Measurements from ENCODE around the gene CHCHD6.

DNA sequence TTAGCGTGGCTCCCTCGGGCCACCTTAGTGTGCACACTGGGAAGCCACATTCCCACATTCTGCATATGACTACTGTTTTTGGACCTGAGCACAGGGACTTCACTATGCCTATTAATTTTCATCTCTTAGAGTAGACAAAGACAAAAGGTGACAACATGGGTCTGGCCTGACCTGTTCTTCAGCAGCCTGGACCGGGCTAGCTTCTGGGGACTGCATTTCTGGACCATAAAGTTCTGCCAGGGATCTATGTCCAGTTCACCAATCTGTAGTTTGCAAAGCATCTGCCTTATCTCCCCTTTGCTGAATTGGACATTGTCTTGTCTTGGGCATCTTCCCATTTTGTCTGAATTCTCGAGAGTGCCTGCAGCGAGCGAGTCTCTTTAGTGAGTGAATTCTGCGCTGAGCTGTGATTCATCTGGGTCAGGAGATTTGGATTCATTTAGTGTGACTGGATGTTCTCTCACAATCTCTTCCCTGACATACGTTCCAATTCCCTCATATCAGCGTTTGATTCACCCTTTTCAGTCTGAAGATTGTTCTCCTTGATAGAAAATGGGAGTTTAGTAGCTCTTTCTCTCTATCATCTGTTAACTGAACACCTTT lies 166.7 kb downstream of the CHCHD6 start:
- TF ChIP-seq, protein P1, sequence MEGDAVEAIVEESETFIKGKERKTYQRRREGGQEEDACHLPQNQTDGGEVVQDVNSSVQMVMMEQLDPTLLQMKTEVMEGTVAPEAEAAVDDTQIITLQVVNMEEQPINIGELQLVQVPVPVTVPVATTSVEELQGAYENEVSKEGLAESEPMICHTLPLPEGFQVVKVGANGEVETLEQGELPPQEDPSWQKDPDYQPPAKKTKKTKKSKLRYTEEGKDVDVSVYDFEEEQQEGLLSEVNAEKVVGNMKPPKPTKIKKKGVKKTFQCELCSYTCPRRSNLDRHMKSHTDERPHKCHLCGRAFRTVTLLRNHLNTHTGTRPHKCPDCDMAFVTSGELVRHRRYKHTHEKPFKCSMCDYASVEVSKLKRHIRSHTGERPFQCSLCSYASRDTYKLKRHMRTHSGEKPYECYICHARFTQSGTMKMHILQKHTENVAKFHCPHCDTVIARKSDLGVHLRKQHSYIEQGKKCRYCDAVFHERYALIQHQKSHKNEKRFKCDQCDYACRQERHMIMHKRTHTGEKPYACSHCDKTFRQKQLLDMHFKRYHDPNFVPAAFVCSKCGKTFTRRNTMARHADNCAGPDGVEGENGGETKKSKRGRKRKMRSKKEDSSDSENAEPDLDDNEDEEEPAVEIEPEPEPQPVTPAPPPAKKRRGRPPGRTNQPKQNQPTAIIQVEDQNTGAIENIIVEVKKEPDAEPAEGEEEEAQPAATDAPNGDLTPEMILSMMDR (conservative IDR thresholded peaks at IDR 0.05): no peak
- TF ChIP-seq EZH2 (IDR thresholded peaks at IDR 0.05; ENCODE audit: low read depth): no peak

All from PC-9 (cell line).